Measurements from ENCODE around the gene MRPS35.

Gene MRPS35

GRCh38 chr12:27682534-27682933 lies 28.1 kb upstream of the MRPS35 start:
- Histone ChIP-seq H3K36me3 (ENCODE audit: control insufficient read depth, low read length) (no peaks in the 10 kb centered on the region), H3K9me3 (ENCODE audit: control insufficient read depth, insufficient read depth, low read length) (no peaks in the 10 kb centered on the region), H3K4me3 (ENCODE audit: low read length) (no peak overlapping the region), H4K20me1 (ENCODE audit: control insufficient read depth, insufficient read depth, low read depth, low read length) (no peaks in the 10 kb centered on the region), H3K4me2 (ENCODE audit: low read length) (no peak overlapping the region), H3K79me2 (ENCODE audit: control insufficient read depth, low read length) (no peaks in the 10 kb centered on the region), H3F3A (ENCODE audit: control insufficient read depth, insufficient read depth) (no peaks in the 10 kb centered on the region), H3K4me1 (ENCODE audit: control insufficient read depth, low read length) (no peaks in the 10 kb centered on the region), H3K27me3 (ENCODE audit: control insufficient read depth, low read length) (no peaks in the 10 kb centered on the region), H3K9me2 (replicated peaks; ENCODE audit: control insufficient read depth, low read length) (no peaks in the 10 kb centered on the region), H3K27ac (ENCODE audit: low read depth, low read length) (no peak overlapping the region)
- no peak for TF ChIP-seq EZH2phosphoT487 (IDR thresholded peaks at IDR 0.05; ENCODE audit: borderline replicate concordance, low read length)
- TF ChIP-seq, protein P1, sequence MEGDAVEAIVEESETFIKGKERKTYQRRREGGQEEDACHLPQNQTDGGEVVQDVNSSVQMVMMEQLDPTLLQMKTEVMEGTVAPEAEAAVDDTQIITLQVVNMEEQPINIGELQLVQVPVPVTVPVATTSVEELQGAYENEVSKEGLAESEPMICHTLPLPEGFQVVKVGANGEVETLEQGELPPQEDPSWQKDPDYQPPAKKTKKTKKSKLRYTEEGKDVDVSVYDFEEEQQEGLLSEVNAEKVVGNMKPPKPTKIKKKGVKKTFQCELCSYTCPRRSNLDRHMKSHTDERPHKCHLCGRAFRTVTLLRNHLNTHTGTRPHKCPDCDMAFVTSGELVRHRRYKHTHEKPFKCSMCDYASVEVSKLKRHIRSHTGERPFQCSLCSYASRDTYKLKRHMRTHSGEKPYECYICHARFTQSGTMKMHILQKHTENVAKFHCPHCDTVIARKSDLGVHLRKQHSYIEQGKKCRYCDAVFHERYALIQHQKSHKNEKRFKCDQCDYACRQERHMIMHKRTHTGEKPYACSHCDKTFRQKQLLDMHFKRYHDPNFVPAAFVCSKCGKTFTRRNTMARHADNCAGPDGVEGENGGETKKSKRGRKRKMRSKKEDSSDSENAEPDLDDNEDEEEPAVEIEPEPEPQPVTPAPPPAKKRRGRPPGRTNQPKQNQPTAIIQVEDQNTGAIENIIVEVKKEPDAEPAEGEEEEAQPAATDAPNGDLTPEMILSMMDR (IDR thresholded peaks at IDR 0.05; ENCODE audit: low read depth, low read length, poor library complexity, severe bottlenecking): no peak

DNA sequence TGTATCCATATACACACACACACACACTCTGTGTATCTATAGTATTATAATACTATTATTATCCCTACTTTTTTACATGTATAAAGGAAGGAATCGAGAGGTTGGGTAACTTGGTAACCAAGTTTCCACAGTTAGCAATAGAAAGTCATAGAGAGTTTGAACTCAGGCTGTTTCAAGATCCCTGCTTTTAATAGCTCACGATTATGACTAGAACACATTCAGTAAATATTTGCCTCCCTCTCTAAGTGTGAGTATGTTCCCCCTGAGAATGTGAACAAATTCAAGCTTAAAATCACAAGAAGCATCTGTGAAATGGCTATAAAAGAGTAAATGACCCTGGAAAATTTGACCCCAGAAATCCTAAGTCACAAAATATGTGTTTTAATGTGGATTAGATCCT lies 25.4 kb upstream of the MRPS35 start:
- Histone ChIP-seq H3K4me2 (ENCODE audit: low read length) (no peak overlapping the region), H3K9me2 (replicated peaks; ENCODE audit: control insufficient read depth, low read length) (no peaks in the 10 kb centered on the region), H3K4me1 (ENCODE audit: control insufficient read depth, low read length) (no peaks in the 10 kb centered on the region), H3F3A (ENCODE audit: control insufficient read depth, insufficient read depth) (no peaks in the 10 kb centered on the region), H3K9me3 (ENCODE audit: control insufficient read depth, insufficient read depth, low read length) (no peaks in the 10 kb centered on the region), H4K20me1 (ENCODE audit: control insufficient read depth, insufficient read depth, low read depth, low read length) (no peaks in the 10 kb centered on the region), H3K36me3 (ENCODE audit: control insufficient read depth, low read length) (no peaks in the 10 kb centered on the region), H3K27me3 (ENCODE audit: control insufficient read depth, low read length) (no peaks in the 10 kb centered on the region), H3K4me3 (ENCODE audit: low read length) (no peak overlapping the region), H3K79me2 (ENCODE audit: control insufficient read depth, low read length) (no peaks in the 10 kb centered on the region), H3K27ac (ENCODE audit: low read depth, low read length) (no peak overlapping the region)
- TF ChIP-seq, protein P1 (IDR thresholded peaks at IDR 0.05; ENCODE audit: low read depth, low read length, poor library complexity, severe bottlenecking): no peak
- TF ChIP-seq EZH2phosphoT487 (IDR thresholded peaks at IDR 0.05; ENCODE audit: borderline replicate concordance, low read length): no peak

- Histone ChIP-seq H3K79me2 (ENCODE audit: control insufficient read depth, low read length) (no peaks in the 10 kb centered on the region), H3K9me3 (ENCODE audit: control insufficient read depth, insufficient read depth, low read length) (no peaks in the 10 kb centered on the region), H3K27me3 (ENCODE audit: control insufficient read depth, low read length) (no peaks in the 10 kb centered on the region), H3F3A (ENCODE audit: control insufficient read depth, insufficient read depth) (no peaks in the 10 kb centered on the region), H3K9me2 (replicated peaks; ENCODE audit: control insufficient read depth, low read length) (no peaks in the 10 kb centered on the region), H3K27ac (ENCODE audit: low read depth, low read length) (no peak overlapping the region), H3K4me1 (ENCODE audit: control insufficient read depth, low read length) (no peaks in the 10 kb centered on the region), H3K36me3 (ENCODE audit: control insufficient read depth, low read length) (no peaks in the 10 kb centered on the region), H3K4me2 (ENCODE audit: low read length) (no peak overlapping the region), H4K20me1 (ENCODE audit: control insufficient read depth, insufficient read depth, low read depth, low read length) (no peaks in the 10 kb centered on the region), H3K4me3 (ENCODE audit: low read length) (no peak overlapping the region)
- TF ChIP-seq EZH2phosphoT487 (IDR thresholded peaks at IDR 0.05; ENCODE audit: borderline replicate concordance, low read length): no peak
- TF ChIP-seq, protein P1 (IDR thresholded peaks at IDR 0.05; ENCODE audit: low read depth, low read length, poor library complexity, severe bottlenecking): no peak
These were observed 24.5 kb upstream of the MRPS35 start for GRCh38 chr12:27686147-27686546.

- Histone ChIP-seq H3K79me2 (ENCODE audit: control insufficient read depth, low read length) (no peaks in the 10 kb centered on the region), H3K9me3 (ENCODE audit: control insufficient read depth, insufficient read depth, low read length) (no peaks in the 10 kb centered on the region), H3K4me2 (ENCODE audit: low read length) (no peak overlapping the region), H3K4me1 (ENCODE audit: control insufficient read depth, low read length) (no peaks in the 10 kb centered on the region), H4K20me1 (ENCODE audit: control insufficient read depth, insufficient read depth, low read depth, low read length) (no peaks in the 10 kb centered on the region), H3K4me3 (ENCODE audit: low read length) (no peak overlapping the region), H3K27ac (ENCODE audit: low read depth, low read length) (no peak overlapping the region), H3K27me3 (ENCODE audit: control insufficient read depth, low read length) (no peaks in the 10 kb centered on the region), H3K36me3 (ENCODE audit: control insufficient read depth, low read length) (no peaks in the 10 kb centered on the region), H3F3A (ENCODE audit: control insufficient read depth, insufficient read depth) (no peaks in the 10 kb centered on the region), H3K9me2 (replicated peaks; ENCODE audit: control insufficient read depth, low read length) (no peaks in the 10 kb centered on the region)
- TF ChIP-seq, protein P1 (IDR thresholded peaks at IDR 0.05; ENCODE audit: low read depth, low read length, poor library complexity, severe bottlenecking): no peak
- no peak for TF ChIP-seq EZH2phosphoT487 (IDR thresholded peaks at IDR 0.05; ENCODE audit: borderline replicate concordance, low read length)
These were observed 22.0 kb upstream of the MRPS35 start for GRCh38 chr12:27688671-27689070.
